GM19397 (cell line): ENCODE results near the gene CYSTM1.

ENCODE experiments used
- ATAC-seq: cut with Tn5 transposase; IDR thresholded peaks from one replicate; pipeline ENCODE4 v1.9.1; 2021; ENCODE audit warnings: mild to moderate bottlenecking, moderate library complexity; ENCODE audit not compliant: unreplicated experiment

Gene CYSTM1

DNA sequence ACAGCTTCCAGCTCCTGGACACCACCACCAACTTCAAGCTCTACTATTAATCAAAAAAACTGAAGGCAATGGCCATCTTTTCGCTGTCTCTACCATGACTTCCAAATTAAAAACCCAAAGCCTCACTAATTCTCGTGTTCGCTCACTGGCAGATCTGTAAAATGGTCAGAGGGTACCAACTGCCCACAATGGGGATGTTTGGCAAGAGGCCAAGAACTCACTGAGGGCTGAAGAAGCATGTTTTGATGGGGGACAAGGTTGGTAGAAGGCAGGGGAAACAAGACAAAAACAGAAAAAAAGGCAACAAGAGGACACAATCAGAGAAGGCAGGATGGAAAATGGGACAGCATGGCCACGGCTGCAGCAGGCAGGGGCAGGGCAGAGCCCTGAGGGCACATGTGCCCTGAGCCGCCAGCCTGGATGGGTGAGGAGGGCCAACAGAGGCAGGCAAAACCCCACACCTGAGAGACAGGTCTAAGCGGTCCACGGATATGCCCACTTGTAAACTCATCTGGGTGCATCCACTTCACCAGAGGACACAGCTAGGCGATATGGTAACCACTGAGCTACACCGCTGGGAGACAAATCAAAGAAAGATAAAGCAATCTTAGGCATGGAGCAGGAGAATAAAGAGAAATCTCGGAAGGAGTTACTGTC lies 77.6 kb downstream of the CYSTM1 start:
- ATAC-seq: no peak

- ATAC-seq: no peak
Observed at GRCh38 chr5:140253985-140254384, 79.0 kb downstream of the CYSTM1 start.

DNA sequence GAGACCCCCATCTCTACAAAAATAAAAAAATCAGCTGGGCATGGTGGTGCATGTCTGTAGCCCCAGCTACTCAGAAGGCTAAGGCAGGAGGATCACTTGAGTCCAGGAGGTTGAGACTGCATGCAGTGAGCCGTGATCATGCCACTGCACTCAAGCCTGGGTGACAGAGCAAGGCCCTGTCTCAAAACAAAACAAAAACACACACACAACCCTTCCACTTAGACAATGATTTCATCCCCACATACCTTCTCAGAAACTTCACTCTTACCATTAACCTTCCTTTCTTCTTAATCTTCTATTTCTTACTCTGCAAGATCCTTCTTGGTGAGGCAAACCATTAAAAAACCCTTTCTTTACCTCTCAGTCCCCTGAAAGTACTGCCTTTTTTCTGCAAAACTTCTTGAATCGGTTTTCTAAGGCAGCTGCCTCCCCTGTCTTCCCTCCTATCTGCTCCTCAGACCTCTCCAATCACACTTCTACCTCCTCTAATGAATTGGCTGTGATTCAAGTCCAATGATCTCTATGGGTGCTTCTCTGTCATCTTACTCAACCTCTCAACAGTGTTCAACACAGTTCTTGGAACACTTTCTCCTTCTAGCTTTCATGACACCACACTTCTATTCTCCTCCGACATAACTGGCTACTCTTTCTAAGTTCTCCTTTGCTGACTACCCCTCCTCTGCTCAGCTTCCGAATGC lies 80.6 kb downstream of the CYSTM1 start:
- ATAC-seq: no peak

DNA sequence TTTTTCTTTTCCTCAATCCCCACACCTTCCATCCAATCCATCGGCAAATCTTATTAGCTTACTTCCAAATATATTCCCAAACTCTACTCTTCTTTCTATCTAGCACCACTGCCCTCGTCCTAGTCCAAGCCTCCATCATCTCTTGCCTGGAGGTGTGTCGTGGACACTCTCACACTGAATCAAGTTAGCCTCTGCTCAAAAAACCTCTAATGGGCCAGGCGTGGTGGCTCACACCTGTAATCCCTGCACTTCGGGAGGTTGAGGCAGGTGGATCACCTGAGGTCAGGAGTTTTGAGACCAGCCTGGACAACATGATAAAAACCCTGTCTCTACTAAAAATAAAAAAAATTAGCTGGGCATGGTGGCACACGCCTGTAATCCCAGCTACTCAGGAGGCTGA lies 81.7 kb downstream of the CYSTM1 start:
- ATAC-seq: no peak

DNA sequence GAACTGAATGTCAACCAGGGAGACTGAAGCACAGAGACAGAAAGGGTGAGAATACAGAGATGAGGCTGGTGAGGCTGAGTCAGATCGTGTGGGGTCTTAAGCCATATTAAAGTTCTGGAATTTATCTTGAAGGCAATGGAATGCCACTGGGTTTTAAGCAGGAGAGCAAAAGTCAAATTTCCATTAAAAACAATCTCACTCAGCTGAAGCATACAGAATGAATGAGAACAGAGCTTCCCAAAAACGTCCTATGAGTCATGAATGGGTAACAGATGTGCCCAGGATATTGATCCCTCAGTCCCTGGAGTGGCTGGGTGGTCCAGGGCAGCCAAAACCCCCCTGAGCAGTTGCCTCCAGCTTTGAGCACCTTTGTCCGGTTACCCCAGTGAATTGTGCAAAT lies 83.0 kb downstream of the CYSTM1 start:
- no peak for ATAC-seq

DNA sequence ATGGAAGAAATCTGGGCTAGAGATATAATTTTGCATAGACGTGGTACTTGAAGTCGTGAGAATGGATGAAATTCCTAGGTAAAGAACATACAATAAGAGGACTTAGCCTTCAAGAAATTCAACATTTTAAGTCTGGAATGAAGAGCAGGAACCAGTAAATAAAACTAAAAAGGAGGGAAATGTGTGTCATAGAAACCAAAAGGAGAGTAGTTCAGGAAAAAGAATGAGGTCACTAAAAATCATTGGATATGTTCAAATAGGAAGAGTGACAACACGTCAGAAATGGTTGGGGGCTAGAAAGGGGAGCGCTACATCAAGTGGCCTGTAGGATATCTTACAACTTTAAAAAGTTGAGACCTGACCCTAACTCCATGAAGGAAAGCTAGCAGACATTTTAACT lies 83.9 kb downstream of the CYSTM1 start:
- no peak for ATAC-seq

GRCh38 chr5:140259500-140259899 lies 84.5 kb downstream of the CYSTM1 start:
- no peak for ATAC-seq

GRCh38 chr5:140260089-140260656 lies 85.2 kb downstream of the CYSTM1 start:
- no peak for ATAC-seq

GRCh38 chr5:140261403-140262171 lies 86.6 kb downstream of the CYSTM1 start:
- ATAC-seq: no peak

DNA sequence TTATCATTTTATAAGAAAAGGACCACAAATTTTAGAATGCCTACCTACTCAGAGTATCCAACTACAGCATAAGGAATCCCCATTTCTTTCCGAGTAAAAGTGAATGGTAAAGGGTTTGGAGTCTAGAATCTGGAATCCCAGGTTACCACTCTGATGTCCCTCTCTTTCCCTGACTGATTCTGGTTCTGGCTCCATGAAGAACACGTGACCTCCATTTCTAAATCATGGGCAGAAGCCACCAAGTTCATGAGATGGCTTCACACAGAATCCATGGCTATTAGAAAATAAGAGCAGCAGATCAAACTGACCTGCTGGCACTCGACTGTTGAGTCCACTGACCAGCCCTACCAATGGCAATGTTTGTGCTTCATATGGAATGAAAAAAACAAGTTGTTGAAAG lies 87.2 kb downstream of the CYSTM1 start:
- ATAC-seq: no peak

- ATAC-seq: no peak
Observed at GRCh38 chr5:140262839-140263238, 87.9 kb downstream of the CYSTM1 start.

DNA sequence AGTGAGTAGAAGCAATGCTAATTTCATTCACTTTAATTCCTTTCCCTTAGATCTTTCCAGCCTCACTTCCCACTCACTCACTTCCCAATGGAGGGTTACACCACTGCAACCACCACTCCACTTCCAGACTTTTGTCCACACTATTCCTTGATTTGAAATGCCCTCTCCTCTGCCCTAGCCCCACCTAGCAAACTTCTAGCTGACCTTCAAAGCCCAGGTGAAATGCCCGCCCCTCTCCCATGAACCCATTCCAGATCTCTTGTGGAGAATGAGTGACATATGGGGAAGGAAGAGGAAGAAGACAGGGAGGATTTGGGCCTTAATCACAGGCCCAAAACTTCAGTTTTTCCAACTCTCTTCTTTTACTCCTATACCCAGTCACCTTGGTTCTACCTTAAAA lies 90.9 kb downstream of the CYSTM1 start:
- no peak for ATAC-seq

DNA sequence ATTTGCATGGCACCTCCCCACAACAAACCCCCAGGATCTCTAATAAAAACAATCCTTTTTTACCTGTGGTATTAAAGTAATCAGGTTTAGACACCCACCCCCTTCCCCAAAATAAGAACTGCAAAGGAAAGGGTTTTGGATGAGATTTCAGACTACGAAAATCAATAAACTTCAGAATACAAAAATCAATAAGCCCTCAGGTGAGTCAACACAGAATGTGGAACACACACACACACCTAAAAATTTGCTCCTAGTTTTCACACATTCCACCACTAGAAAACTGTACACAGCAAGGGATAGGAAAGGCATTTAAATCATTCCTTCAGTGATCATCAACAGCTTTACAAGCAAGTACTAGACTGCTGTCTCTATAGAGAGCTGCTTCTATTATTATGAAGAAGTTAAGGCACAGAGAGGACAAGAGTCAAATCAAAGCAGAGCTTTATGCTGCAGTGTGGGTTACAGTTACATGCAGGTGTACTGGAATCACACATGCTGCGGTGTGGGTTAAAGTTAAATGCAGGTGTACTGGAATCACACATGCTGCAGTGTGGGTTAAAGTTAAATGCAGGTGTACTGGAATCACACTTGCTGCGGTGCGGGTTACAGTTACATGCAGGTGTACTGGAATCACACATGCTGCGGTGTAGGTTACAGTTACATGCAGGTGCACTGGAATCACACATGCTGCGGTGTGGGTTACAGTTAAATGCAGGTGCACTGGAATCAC lies 91.6 kb downstream of the CYSTM1 start:
- no peak for ATAC-seq

DNA sequence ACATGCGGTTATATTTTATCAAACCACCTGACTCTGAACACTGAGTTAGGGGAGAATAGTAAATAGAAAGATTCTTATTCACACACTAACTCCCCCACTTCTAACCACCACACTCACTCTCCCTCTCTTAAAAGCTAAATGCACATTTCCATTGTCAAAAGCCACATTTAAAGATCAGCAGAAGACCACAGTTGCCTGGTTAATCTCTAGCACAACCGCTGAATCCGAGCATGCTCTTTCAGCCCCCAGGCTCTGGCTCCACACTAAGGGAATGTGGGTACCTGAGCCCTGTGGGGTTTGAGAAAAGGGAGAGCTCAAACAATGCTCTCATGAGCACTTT lies 92.2 kb downstream of the CYSTM1 start:
- no peak for ATAC-seq

GRCh38 chr5:140267559-140268018 lies 92.6 kb downstream of the CYSTM1 start:
- ATAC-seq: no peak

DNA sequence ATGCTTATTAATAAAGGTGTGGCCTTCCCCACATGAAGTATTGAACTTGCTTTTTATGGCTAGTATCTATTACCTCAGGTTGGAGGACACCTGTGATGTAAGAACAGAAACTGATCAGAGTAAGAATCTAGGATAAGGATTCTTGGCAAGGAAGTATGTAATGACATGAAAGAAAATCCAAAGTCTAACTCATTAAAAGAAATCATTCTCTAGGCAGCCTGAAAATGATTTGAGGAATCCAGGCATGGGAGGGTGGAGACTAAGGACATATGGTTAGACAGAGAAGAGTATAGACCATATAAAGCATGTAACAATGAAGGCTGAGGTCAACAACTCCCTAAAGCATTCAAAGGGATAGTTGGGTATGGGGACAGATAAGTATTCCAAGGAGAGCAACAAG lies 95.0 kb downstream of the CYSTM1 start:
- no peak for ATAC-seq

- no peak for ATAC-seq
Observed at GRCh38 chr5:140273401-140273877, 98.5 kb downstream of the CYSTM1 start.

DNA sequence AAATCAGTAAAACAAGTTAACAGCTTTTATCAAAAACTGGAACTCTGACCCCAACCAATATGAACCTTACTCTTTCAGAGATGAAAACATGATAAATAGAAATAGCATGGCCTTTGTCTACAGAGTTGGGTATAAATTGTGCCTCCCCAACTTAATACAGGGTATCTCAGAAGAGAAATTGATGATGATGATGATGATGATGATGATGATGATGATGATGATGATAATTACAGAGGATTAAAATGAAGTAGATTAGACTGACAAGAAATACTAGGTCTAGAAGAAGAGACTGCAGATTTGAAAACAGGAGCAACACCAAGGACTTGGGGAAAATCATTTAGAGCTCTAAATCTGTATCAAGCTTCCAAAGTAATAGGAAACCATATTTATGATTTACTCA lies 100.8 kb downstream of the CYSTM1 start:
- no peak for ATAC-seq

GRCh38 chr5:140282266-140282665 lies 107.3 kb downstream of the CYSTM1 start:
- no peak for ATAC-seq

DNA sequence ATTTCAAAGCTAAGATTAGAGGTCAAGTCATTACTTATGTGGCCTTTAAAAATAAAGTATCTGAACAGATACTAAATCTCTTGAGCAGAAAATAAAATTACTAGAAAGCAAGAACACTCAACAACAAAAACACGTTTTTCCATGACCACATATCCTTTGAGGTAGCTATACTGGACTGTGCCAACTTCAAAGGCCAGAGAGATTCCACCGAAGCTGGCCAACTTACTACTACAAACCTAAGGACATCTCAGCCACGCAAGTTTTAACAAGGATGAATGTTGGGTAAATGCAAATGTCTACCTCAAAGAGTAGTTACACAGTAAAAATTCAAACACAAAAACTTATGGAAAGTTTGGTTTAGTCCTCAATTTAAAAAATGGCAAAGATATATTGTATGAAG lies 109.0 kb downstream of the CYSTM1 start:
- ATAC-seq: no peak

DNA sequence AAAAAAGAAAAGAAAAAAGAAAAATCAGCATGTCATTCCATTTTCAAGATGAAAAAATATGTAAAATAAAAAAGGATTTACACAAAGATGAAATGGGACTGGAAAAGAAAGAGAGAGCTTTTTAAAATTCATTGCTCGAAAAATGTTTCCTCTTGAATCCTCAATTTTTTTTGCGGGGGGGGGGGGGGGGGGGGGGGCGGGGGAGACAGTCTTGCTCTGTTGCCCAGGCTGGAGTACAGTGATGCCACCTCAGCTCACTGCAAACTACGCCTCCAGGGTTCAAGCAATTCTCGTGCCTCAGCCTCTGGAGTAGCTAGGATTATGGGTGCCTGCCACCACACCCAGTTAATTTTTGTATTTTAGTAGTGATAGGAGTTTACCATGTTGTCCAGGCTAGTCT lies 111.4 kb downstream of the CYSTM1 start:
- no peak for ATAC-seq
